Cardiac fibroblast (primary cell): ENCODE results near the gene CPNE5.

Experiments
- DNase-seq, 2 donors: peaks; one replicate each; pipeline versions ENCODE4 v3.0.0 to v3.0.0-alpha.2; 2010; ENCODE audit warnings: low read depth in 2 of 2
- H3K4me3 ChIP-seq, 2 donors: replicated peaks in 1 of 2; 1 replicate in 1 of 2; 2 replicates in 1 of 2; pipeline ENCODE4 v1.5.1; 2011; ENCODE audit warnings: low read depth in 2 of 2, low read length in 2 of 2, mild to moderate bottlenecking in 2 of 2, moderate library complexity in 1 of 2
- TF ChIP-seq, protein P1 (sequence below): IDR thresholded peaks from one replicate; pipeline ENCODE4 v1.5.1; 2011; ENCODE audit warnings: low read depth, mild to moderate bottlenecking, low read length, inconsistent platforms

The CPNE5 gene

DNA sequence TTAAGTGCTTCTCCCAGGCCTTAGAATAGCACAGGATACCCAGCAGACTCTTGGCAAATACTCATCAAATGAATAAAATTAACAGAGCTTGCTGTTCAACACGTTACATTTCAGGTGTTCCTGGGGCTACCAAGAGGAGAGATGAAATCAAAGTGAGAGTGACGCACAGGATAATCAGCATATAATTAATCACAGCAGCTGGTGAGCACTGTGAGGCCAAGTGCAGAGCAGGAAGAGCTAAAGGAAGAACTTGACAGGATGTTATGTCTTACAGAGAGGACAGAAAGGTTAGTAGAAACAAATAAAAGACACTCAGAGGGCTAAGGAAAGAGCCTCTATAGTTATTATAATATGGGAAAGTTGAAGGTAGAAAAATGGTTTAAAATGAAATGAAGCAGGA is 26.6 kb upstream of the CPNE5 start:
- DNase-seq: no peak
- TF ChIP-seq, protein P1, sequence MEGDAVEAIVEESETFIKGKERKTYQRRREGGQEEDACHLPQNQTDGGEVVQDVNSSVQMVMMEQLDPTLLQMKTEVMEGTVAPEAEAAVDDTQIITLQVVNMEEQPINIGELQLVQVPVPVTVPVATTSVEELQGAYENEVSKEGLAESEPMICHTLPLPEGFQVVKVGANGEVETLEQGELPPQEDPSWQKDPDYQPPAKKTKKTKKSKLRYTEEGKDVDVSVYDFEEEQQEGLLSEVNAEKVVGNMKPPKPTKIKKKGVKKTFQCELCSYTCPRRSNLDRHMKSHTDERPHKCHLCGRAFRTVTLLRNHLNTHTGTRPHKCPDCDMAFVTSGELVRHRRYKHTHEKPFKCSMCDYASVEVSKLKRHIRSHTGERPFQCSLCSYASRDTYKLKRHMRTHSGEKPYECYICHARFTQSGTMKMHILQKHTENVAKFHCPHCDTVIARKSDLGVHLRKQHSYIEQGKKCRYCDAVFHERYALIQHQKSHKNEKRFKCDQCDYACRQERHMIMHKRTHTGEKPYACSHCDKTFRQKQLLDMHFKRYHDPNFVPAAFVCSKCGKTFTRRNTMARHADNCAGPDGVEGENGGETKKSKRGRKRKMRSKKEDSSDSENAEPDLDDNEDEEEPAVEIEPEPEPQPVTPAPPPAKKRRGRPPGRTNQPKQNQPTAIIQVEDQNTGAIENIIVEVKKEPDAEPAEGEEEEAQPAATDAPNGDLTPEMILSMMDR: no peak

DNA sequence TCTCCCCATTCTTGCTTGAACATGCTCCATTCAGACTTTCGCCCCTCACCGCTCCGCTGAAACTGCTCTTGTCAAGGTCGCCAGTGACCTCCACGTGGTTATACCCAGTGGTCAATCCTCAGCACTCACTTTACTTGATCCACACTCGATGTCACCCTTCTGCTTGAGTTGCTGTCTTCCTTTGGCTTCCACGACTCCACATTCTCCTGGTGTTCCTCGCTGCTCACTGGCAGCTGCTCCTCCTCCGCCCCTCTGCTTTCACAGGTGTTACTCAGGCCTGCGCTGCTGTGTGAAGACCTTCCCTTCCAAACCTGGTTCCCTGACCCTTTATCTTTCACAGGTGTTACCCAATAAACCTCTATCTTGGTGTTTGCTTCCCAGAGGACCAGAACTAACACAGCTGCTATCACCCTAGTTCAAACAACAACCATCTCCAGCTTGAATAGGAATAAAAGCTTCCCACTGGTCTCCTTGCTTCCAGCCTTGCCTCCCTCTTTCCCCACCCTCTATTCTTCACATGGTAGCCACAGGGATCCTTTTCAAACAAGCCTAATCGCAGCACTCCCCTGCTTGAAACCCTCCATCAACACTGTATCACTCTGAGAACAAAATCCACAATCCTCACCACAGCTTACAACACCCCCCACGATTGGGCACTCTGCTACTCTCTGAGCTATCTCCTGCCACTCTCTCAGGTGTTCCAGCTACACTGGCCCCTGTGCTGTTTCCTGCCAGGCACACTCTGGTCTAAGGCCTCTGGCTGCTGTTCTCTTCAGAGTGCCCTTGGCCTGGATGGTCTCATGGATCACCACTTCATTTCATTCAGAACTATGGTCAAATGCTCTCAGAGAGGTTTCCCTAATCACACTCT is 24.7 kb upstream of the CPNE5 start:
- no peak for DNase-seq
- no peak overlapping the region for H3K4me3 ChIP-seq
- TF ChIP-seq, protein P1: no peak

More for the DNA sequence above, 26.6 kb upstream of the CPNE5 start:
- H3K4me3 ChIP-seq: no peak overlapping the region

DNA sequence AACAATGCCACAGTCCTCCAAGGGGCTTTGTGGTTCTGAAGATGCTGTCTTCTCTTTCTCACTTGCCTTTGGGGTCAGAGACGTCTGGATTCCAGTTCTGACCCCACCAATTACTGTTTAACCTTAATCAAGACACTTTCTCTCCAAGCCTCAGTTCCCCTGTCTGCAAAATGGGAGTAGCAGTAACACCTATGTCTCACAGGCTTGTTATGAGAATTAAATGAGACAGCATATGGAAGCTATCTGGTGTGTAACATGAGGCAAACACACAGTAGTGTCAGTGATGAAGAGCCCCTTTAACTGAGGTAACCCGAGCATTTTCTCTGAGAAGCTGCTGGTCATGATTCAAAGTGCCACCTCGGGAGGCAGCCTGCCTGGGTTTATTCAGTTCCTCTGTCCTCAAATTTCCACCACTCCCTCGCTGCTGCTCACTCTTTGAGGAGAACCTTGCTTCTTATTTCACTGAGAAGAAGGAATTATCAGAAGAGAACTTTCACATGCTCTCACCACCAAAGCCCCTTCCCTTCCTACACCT is 23.7 kb upstream of the CPNE5 start:
- TF ChIP-seq, protein P1: no peak
- H3K4me3 ChIP-seq: no peak overlapping the region
- DNase-seq: no peak

DNA sequence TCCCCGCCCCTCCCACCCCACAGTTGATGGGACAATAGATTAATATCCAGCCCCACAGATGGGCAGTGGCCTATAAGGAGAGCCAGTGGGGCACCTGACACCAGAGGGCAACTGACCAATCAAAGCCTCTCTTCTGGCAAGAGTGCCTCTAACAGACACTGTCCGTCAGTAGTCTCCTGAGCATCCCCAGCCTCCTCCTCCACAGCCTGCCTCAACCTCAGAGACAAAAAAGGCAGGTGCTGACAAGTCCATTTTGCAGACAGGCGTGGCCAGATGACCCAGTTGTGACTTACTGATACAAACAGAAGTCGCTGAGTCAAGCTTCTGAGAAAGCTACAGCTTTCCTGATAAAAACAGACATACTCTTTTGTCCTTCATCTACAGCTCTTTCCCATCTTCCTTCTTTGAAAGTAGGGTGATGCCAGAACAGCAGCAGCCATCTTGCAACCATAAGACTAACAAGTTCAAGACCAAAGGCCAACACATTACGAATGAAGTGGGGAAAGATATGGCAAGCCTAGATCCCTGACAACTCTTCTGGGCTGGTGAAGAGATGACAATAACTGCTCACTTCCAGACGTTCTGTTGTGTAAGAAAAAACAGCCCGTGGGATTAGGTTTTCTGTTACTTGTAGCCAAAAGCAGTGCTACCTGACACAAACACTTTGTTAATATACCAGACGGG is 23.1 kb upstream of the CPNE5 start:
- TF ChIP-seq, protein P1: no peak
- H3K4me3 ChIP-seq: no peak overlapping the region
- no peak for DNase-seq

DNA sequence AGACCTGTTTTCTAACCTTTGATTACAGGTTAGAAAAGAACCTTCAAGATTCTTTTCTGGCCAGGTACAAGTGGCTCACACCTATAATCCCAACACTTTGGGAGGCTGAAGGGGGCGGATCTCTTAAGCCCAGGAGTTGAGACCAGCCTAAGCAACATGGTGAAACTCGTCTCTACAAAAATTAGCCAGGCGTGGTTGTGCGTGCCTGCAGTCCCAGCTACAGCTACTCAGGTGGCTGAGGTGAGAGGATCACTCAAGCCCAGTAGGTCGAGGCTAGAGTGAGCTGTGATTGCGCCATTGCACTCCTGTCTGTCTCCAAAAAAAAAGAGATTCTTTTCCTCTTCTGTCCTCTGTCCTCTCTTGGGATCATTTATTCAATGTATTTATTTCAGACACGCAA is 20.9 kb upstream of the CPNE5 start:
- H3K4me3 ChIP-seq: no peak overlapping the region
- no peak for DNase-seq
- TF ChIP-seq, protein P1: no peak

DNA sequence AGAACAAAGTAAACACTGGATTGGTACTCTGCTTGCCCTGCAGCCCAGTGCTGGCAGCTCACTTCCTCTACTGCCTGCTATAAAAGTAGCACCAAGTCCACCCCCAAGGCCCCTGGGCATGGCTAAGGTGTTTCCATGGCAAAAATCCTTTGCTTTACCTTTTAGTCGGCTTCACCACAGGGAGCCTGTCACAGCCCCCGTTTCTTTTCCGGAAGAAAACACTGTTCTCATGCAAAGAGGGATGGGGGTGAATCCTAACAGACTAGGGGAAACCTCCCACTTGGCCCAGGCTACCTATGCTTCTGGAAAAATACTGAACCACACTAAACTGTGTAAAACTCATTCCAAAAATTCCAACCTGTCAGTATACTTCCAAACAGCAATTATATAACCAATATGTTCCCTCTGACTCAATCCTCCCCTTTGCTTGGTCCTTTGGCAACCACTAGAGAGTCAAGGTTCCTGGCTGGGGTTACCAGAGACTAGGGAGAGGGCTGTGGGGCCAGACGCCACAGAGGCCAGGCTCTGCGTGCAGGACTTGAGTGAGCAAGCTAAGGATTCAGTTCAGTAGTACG is 19.2 kb upstream of the CPNE5 start:
- TF ChIP-seq, protein P1: no peak
- H3K4me3 ChIP-seq: no peak overlapping the region
- peak; percentile 52 to 85 for DNase-seq
